Heart right ventricle (tissue), 16 donors: ENCODE results near the gene OR8G1. TPM values are rescaled to one million over a fixed set of nuclear protein-coding genes. Genes with fewer than 3 reads are reported as not detected.

Source experiments
- ATAC-seq, 8 donors: fragments of 200-7000 bp; cut with Tn5 transposase; one replicate each; pipeline ENCODE4 v1.9.1; 2020; ENCODE audit warnings: mild to moderate bottlenecking in 8 of 8, moderate library complexity in 8 of 8, moderate number of reproducible peaks in 1 of 8
- DNase-seq, 2 donors: peaks; one replicate each; pipeline ENCODE4 v3.0.0-alpha.2; 2020
- H3K27ac ChIP-seq, 10 donors: fragments of 200-600 bp; sonication (generic) in 2 of 10; one replicate each; pipeline versions ENCODE4 v1.5.0 to v1.8.0; 2020 to 2022; ENCODE audit warnings: mild to moderate bottlenecking in 3 of 10
- H3K27me3 ChIP-seq, 7 donors: fragments of 200-600 bp; one replicate each; pipeline ENCODE4 v1.8.0; 2021 to 2022; ENCODE audit warnings: mild to moderate bottlenecking in 2 of 7
- H3K36me3 ChIP-seq, 9 donors: fragments of 200-600 bp; sonication (generic) in 1 of 9; one replicate each; pipeline versions ENCODE4 v1.5.0 to v1.8.0; 2020 to 2022; ENCODE audit warnings: mild to moderate bottlenecking in 2 of 9
- H3K4me1 ChIP-seq, 9 donors: fragments of 200-600 bp; sonication (generic) in 1 of 9; one replicate each; pipeline versions ENCODE4 v1.5.0 to v1.8.0; 2020 to 2022; ENCODE audit warnings: mild to moderate bottlenecking in 4 of 9
- H3K4me3 ChIP-seq, 10 donors: fragments of 200-600 bp; sonication (generic) in 2 of 10; one replicate each; pipeline versions ENCODE4 v1.5.0 to v1.8.0; 2020 to 2022; ENCODE audit warnings: mild to moderate bottlenecking in 7 of 10, moderate library complexity in 2 of 10
- H3K9me3 ChIP-seq, 11 donors: fragments of 200-600 bp in 10 of 11; sonication (generic) in 2 of 11; one replicate each; pipeline versions ENCODE4 v1.5.0 to v1.8.0; 2013 to 2022; ENCODE audit warnings: mild to moderate bottlenecking in 2 of 11, control low read depth in 1 of 11, moderate library complexity in 1 of 11
- WGBS, 2 donors: extraction: QIAGEN DNeasy Blood & Tissue Kit; methylation state at CpG; one replicate each; pipeline ENCODE4 v1.1.7; 2013; ENCODE audit warnings: inconsistent platforms in 1 of 2; 5-methylcytosine and 5-hydroxymethylcytosine counted together
- intact Hi-C, 10 donors: fragments of 100-400 bp; cut with DNase I; formaldehyde crosslinking; loops; one replicate each; pipeline versions ENCODE4 v1.11.1 to v1.14.2; 2022
- polyA plus RNA-seq, 2 donors: library from polyadenylated mRNA; stranded (reverse); fragments of 200-250 nt; gene quantifications; one replicate each; pipeline ENCODE4 v1.2.3, GENCODE V29; 2013
- total RNA-seq, 10 donors: library from RNA; stranded (reverse); fragmentation: NEBNext Ultra II Directional in 3 of 10; extraction: Animal tissue kit (Norgen Biotek cat#: 25700) in 3 of 10; gene quantifications; one replicate each; pipeline versions ENCODE4 v1.2.1 to v1.2.4, GENCODE V29; 2021 to 2023
- TF ChIP-seq, protein P1 (sequence below), 9 donors: fragments of 200-600 bp; sonication (generic) in 2 of 9; IDR thresholded peaks; one replicate each; pipeline versions ENCODE4 v1.5.0 to v1.8.0; 2021 to 2022; ENCODE audit warnings: antibody characterized with exemption in 9 of 9, mild to moderate bottlenecking in 5 of 9, moderate library complexity in 1 of 9
- donor health status: Arrhythmogenic right ventricular cardiomyopathy.
- donor health status: ischemic (EF 13 %, LVEDD 7.1; RV severe dilation, severe dysfunction).
- donor health status: healthy with polysubstance abuse.
- donor health status: DM: no; HTN: yes; CAD: no.
- donor health status: DM: no; HTN: no; CAD: no.
- donor health status: ischemic (EF 25% LVEDD 6.9; RV normal size, moderate dysfunction).
- donor health status: ischemic (EF 25% LVEDD 5.7; RV mildly dilated, moderate dysfunction).
- donor health status: healthy.
- donor health status: DM: yes; HTN: yes; CAD: no.
- donor health status: Ischemic cardiomyopathy.
- donor health status: ischemic (EF 35%, LVEDD 5.7; RV mildly dilated, moderate dysfunction).
- donor health status: nonischemic (EF 11% LVEDD 7.7; RV severe dilation, severe dysfunction).
- donor health status: DM: yes; HTN: yes; CAD: no.
- donor health status: PGD.
- donor health status: ischemic (EF 29% LVEDD 5.4; RV normal size, mild dysfunction).
- donor health status: nonischemic (EF 23%, LVEDD 6.1; RV moderate dilation, normal function).

Gene OR8G1
- total and polyA plus RNA-seq, 12 donors, result not detected

DNA sequence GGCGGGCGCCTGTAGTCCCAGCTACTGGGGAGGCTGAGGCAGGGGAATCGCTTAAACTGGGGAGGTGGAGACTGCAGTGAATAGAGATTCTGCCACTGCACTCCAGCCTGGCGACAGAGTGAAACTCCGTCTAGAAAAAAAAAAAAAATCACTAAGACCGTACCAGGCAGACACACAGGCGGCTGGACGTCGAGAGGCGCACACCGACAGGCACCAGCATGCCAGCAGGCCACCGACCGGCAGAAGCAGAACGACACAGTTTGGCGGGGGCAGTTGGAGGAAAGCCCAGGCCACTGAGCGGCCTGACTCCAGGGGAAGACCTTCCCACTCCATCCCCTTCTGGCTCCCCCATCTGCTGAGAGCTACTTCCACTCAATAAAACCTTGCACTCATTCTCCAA, 40.2 kb upstream of the OR8G1 start:
- TF ChIP-seq, protein P1, sequence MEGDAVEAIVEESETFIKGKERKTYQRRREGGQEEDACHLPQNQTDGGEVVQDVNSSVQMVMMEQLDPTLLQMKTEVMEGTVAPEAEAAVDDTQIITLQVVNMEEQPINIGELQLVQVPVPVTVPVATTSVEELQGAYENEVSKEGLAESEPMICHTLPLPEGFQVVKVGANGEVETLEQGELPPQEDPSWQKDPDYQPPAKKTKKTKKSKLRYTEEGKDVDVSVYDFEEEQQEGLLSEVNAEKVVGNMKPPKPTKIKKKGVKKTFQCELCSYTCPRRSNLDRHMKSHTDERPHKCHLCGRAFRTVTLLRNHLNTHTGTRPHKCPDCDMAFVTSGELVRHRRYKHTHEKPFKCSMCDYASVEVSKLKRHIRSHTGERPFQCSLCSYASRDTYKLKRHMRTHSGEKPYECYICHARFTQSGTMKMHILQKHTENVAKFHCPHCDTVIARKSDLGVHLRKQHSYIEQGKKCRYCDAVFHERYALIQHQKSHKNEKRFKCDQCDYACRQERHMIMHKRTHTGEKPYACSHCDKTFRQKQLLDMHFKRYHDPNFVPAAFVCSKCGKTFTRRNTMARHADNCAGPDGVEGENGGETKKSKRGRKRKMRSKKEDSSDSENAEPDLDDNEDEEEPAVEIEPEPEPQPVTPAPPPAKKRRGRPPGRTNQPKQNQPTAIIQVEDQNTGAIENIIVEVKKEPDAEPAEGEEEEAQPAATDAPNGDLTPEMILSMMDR (IDR thresholded peaks at IDR 0.05), result no peak
- Histone ChIP-seq H3K27ac (no peak overlapping the region), H3K4me1 (no peaks in the 10 kb centered on the region), H3K36me3 (no peaks in the 10 kb centered on the region), H3K9me3 (peaks cover 0 to 6% (median 0%) of the 10 kb centered on the region in 11 donors), H3K27me3 (no peaks in the 10 kb centered on the region), H3K4me3 (no peak overlapping the region)
- WGBS, 2 donors, result 94% methylated on average over 16 of the region's 16 CpGs
- DNase-seq, result no peak
- ATAC-seq, result no peak
- intact Hi-C loops, result no loop called here

DNA sequence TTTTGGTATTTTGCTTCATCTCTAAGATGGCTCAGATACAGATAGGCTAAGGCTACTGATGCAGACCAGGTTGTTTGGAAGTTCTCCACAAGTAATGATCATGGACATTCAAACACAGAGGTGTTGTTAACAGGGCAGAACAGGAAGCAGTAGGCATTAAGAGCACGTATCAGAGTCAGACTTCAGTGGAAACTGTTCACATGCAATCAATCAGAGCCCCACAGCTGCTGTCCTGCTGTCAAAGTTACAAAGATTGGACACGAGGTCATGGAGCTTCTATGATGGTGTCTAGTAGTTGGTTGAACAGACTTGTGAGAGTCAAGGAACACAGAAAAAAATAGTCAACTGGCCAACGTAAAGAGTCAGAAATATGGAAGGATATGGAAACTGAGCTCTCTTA, 37.9 kb upstream of the OR8G1 start:
- no peak for ATAC-seq

DNA sequence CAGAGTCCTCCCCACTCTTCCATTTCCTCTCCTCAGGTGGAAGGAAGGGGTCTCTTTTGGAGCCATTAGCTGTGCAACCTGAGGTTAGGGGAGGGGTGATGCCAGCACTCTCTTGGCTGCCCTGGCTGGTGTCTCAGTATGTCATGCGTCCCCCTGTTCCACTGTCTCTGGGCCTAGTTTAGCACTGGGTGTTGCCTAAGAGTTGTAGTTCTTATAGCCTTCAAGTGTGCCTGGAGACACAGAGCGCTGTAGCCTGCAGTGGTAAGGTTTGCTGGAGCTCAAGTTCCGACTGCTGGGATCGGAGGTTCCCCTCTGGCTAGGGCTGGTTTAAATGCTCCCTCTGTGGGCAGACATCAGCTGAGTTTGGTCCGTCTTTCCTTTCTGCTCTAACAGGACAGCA, 36.9 kb upstream of the OR8G1 start:
- ATAC-seq (no peak), DNase-seq (no peak)
- H3K9me3 ChIP-seq, result peaks cover 0 to 6% (median 0%) of the 10 kb centered on the region in 11 donors
- no peaks in the 10 kb centered on the region for H3K4me1 ChIP-seq
- no peak overlapping the region for H3K27ac ChIP-seq
- intact Hi-C loops, result no loop called here
- no peak overlapping the region for H3K4me3 ChIP-seq
- H3K27me3 ChIP-seq, result peaks cover 0 to 3% (median 0%) of the 10 kb centered on the region in 7 donors
- 76 to 88% methylated on average over 5 of the region's 5 CpGs for WGBS, 2 donors
- H3K36me3 ChIP-seq, result no peaks in the 10 kb centered on the region
- TF ChIP-seq, protein P1 (IDR thresholded peaks at IDR 0.05), result no peak

More for the DNA sequence above, 37.9 kb upstream of the OR8G1 start:
- Histone ChIP-seq H3K27ac (no peak overlapping the region), H3K27me3 (no peaks in the 10 kb centered on the region), H3K36me3 (no peaks in the 10 kb centered on the region), H3K4me1 (no peaks in the 10 kb centered on the region), H3K4me3 (no peak overlapping the region), H3K9me3 (peaks cover 0 to 6% (median 0%) of the 10 kb centered on the region in 11 donors)
- 44% methylated on average over 3 of the region's 3 CpGs for WGBS, 2 donors
- DNase-seq, result no peak
- intact Hi-C loops, result no loop called here
- TF ChIP-seq, protein P1 (IDR thresholded peaks at IDR 0.05), result no peak

DNA sequence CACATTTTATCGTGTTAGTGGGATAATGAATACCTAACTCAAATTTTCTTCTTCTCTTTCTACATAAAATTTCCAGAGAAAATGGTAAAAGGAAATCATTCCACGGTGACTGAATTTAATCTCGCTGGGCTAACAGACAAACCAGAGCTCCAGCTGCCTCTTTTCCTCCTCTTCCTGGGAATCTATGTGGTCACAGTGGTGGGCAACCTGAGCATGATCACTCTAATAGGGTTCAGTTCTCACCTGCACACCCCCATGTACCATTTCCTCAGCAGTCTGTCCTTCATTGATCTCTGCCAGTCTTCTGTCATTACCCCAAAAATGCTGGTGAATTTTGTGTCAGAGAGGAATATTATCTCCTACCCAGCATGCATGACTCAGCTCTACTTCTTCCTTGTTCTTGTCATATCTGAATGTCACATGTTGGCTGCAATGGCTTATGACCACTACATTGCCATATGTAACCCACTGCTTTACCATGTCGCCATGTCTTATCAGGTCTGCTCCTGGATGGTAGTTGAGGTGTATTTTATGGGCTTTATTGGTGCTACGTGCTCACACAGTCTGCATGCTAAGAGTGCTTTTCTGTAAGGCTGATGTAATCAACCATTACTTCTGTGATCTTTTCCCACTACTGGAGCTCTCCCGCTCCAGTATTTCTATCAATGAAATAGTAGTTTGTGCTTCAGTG, 33.6 kb upstream of the OR8G1 start:
- no peak for ATAC-seq
- H3K36me3 ChIP-seq, result no peaks in the 10 kb centered on the region
- WGBS, 2 donors, result 69% methylated on average over 6 of the region's 6 CpGs
- no peaks in the 10 kb centered on the region for H3K9me3 ChIP-seq
- H3K4me3 ChIP-seq, result no peak overlapping the region
- H3K27ac ChIP-seq, result no peak overlapping the region
- peaks cover 0 to 3% (median 0%) of the 10 kb centered on the region in 7 donors for H3K27me3 ChIP-seq
- DNase-seq, result no peak
- intact Hi-C loops, result no loop called here
- no peaks in the 10 kb centered on the region for H3K4me1 ChIP-seq
- TF ChIP-seq, protein P1 (IDR thresholded peaks at IDR 0.05), result no peak
